ENCODE data around the gene WDR77.

WDR77 gene

DNA sequence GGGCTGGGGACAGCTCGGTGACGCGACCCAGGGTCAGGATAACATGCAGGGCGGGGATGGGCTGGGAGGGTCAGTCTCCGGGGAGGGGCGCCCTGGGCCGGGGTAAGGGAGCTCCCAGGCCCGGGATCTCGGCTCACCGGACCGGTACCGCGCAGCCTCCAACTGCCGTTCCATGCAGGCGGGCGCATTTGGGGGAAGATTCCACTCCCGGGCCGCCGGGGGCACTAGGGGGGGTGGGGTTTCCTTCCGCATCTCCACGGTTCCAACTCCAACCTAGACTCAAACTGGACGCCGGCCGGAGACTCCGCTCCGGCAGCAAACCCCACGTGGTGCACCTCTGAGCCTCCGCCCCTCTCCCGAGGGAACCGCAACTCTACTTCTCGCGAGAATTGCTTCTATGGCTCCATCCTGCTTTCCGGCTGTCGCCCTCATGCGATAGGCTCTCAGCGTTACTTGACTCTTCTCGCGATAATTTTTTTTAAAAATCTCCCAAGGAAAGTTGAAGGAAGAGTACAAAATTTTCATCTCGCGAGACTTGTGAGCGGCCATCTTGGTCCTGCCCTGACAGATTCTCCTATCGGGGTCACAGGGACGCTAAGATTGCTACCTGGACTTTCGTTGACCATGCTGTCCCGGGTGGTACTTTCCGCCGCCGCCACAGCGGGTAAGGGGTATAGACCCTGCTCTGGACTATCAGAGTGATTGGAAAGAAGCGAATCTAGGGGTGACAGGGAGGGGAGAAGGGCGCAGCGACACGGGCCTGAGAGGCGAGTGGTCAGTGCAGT is at the start of gene WDR77, which contains the start of gene ATP5PB:
TSS of gene WDR77 (minus strand) at position 339 of the 785 bp plus-strand sequence. CDS start at position 252, 87 bp downstream.
TSS of gene ATP5PB (plus strand) at position 547 of the 785 bp plus-strand sequence. CDS start at position 625, 78 bp downstream.
- DNase-seq (ENCODE audit: low spot score) (peak; percentile 100), FAIRE-seq (peak; percentile 80)

DNA sequence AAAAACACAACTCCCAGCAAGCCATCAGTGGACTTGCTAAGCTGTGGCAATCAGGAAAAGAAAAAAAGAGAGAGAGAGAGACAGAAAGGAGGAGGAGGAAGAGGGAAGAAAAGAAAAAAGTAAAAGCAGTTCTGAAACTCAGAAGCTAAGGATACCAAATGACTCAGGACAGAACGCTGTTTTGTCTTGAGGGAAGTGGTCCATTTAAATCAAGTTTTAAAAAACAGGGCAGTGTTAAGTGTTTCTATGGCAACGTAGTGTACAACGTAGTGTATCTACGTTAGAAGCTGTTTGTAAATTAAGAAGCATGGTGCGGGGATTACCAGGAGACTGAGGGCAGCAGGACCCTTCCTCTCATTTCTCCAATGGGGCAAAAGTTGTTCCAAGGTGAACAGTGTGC is 48.5 kb upstream of the WDR77 start:
- no peak for DNase-seq (ENCODE audit: low spot score)
- no peak for FAIRE-seq

DNA sequence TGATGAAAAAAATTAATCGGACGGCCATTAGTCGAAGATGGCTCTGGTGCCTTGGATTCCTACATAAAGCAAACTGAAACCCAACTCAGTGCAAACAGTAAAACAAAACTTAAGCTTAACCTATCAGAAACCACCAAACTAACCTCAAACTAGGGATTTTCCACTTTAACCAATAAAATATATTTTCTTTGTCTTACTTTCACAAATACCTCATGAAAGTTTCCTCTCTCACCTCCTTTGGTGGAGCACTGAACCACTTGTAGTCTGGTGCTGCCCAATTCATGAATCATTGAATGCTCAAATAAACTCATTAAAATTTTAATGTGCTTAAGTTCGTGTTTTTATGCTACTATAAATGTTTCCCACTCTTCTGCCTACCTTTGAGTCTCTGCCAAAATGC is 47.3 kb upstream of the WDR77 start:
- no peak for FAIRE-seq
- no peak for DNase-seq (ENCODE audit: low spot score)

DNA sequence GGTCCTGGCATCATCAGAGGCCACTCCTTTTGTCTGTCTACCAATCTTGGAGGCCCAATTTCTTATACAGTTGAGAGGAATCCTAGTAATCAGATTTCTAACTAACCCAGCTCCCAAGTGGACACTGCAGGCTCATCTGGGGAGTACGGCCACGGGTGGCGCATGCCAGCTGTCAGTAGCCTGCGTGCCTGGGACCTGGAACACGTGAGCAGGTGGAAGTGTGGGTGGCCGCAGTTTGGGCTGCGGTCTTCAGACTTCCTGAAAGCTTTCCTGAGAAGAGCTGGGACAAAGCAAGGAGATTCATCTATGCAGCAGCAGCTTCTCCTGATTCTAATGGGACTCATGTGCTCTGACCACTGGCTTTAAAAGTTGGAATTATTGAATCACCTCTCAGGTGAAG is 42.0 kb upstream of the WDR77 start:
- no peak for DNase-seq (ENCODE audit: low spot score)
- no peak for FAIRE-seq

DNA sequence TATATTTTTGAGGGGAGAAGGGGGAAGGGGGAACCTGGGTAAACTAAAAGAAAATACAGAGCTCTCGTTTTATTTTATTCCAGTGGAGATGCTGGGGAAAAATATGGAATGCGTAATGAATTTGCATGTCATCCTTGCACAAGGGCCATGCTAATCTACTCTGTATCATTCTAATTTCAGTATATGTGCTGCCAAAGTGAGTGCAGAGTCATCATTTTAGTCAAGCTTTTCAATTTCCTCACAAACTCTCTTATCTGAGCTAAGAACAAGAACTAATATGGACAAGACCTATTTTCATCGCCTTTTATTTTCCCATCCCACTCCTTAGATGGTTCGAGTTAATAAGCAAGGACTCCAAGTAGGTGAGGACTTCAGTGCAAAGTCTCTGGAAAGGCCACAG is 41.2 kb upstream of the WDR77 start:
- FAIRE-seq (no peak), DNase-seq (ENCODE audit: low spot score) (no peak)

DNA sequence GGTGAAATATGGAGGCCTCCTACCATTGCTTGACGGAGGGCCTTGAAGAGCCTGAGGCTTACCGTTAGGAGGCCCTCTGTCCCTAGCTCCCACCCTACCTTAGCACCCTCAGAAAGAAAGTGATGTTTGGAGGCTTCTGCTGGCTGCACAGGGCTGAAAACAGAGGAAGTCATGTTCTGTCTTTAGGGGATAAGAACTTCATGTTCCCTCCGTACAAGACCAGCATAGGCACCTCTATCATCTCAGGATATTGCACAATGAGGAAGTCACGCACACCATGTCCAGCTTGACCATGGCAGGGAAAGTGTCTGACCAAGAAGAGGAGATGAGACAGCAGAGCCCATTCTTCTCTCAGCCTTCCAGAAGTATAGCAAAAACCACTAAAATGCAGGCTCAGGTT is 40.5 kb upstream of the WDR77 start:
- no peak for DNase-seq (ENCODE audit: low spot score)
- no peak for FAIRE-seq

DNA sequence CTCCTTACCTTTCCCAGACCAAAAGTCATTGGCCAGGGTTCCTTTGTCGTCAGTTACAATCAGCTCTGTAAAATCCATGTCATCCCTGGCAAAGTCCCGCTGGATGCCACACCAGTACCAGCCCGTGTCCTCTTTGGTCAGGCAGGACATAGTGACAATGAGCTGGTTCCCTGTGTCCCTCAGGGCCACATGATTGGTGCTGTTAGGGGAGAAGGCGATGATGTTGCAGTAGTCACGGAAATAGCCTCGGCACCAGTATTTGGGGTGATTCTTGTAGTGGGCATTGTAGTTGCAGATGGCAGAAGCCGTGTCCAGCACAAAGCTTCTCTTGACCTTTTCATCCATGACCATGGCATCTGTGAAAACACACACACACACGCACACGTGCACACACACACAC is 39.6 kb upstream of the WDR77 start:
- DNase-seq (ENCODE audit: low spot score) = no peak
- FAIRE-seq = no peak

DNA sequence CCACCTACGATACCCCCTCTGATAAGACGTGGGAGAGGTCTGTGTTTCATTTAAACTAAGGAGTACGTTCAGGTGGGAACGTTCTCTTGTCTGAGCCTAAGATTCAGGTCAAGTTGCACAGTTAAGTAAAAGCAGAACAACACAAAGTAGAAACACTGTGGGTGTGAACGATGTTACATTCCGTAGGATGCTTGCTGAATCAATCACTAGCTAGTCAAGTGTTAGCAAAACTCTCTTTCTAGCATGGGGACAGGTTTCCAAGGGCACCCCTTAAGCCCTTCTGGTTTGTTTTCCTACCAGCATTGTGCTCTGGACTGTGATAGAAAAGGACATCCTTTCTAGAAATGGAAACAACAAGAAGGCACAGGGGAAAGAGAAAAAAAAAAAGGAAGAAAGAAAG is 38.1 kb upstream of the WDR77 start:
- FAIRE-seq = peak; percentile 69
- no peak for DNase-seq (ENCODE audit: low spot score)

DNA sequence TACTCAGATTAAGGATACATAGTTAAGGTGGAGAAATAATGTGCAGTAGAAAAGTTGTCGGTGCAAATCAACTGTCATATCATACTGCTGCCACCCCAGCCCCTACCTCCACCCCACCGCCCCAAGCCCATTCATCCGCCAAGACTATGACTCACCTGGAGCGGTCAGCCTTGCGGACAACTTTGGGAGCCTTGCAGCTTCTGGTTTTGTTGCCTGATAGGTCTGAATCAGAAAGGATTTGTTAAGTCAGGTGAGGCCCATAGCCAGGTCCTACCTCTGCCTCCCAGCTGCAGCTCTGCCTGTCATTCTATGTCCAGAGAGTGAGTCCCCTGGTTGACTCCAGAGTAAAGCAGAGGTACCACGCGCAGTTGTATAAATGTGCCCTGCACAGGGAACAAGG is 37.4 kb upstream of the WDR77 start:
- FAIRE-seq (no peak), DNase-seq (ENCODE audit: low spot score) (no peak)

DNA sequence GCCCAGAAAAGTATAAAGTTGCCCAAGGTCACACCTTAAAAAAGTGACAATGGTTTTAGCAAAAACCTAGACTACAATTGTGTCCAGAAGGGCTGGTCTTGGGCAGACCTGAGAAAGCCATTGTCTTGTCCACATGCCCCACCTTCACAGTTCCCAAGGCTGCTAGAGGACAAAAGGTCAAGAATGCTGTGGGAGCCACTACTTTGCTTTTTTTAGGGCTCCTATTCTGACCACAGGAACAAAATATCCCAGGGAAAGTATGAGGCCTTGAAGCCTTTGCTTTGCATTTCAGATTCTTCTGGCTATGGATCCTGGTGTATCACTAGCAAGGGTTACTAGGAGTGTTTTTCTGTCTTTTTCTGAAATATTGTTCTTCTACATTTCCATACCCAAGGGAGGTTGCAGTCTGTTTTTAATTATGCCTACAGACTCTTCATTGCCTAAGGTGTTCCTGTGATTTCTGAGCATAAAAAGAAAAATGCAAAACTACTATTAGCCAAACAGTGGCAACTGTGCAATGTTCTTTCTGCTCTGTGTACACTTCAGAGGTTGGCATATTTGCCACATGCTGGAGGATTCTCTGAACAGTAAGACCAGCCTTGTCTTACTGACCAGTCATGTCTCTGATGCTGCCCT is 35.5 kb upstream of the WDR77 start:
- DNase-seq (ENCODE audit: low spot score) = no peak
- no peak for FAIRE-seq

DNA sequence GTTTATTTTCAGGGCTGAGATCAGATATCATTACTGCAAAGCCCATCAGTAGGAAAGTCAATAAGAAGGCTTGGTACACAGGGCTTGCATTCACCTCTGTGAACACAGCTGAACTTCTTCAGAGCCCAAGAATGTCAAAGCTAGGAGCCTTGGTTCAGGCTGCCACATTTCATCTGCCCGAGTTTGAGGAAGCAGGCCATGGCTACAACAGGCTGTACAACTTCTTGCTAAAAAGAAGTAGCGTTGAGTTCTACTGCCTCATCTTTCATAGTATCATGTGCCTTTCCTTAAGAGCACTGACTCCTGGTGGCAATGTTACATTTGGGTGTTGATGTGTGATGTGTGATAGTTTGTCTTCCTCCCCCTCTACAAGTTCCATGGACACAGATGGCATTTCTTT is 34.8 kb upstream of the WDR77 start:
- FAIRE-seq (no peak), DNase-seq (ENCODE audit: low spot score) (no peak)

DNA sequence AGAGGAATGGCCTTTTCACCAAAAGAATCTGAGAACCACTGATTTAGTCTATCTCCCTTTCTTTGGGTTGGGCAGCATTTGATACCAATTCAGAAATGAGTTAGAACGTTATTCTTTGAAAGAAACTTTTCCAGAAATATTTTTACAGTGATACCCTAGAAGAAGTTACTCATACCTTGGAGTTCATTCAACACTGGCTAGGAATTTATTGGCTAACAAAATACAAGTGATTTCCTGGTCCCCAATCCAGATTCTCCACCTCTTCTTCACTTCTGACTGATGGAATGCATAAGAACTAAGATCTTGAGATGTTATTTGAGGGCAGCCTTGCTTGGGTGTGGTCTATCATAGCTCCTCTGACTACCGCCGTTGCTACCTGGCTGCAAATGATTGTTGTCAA is 34.1 kb upstream of the WDR77 start:
- no peak for FAIRE-seq
- DNase-seq (ENCODE audit: low spot score) = no peak

DNA sequence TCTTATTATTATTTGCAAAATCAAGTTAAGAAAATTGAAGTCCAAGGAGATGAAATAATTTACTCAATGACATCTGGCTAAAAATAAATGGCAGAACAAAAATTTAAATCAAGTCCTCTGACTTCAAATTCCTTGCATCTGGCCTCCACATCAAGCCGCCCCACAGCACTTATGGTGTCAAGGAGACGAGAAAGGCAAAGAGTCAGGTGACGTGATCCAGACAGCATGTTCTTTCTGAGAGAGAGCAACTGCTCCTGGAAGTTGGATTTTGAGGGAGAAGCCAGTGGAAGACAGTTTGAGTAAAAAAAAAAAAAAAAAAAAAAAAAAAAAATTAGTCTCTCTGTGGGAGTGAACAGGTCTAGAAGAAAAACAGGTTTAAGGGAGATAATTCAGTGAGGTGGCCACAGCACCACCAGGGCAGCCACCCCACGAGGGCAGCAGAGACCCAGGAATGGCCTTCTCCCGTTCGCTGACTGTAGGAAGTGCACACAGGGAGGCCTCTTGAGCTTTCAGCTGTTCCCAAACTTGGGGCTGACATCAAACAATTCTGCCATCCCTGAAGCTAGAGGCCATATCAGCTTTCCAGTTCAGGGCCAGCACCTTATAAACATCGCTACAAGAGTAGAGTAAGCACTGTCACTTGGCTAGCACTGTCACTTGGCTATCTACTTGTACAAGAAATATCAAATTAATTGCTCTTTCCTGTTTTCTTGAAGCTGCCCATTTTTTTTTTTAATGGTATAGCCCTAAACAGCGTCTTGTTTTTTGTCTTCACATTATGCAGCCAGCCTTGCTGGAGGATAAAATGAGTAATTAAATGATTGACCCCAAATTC is 32.5 kb upstream of the WDR77 start:
- DNase-seq (ENCODE audit: low spot score) (peak; percentile 84), FAIRE-seq (no peak)

DNA sequence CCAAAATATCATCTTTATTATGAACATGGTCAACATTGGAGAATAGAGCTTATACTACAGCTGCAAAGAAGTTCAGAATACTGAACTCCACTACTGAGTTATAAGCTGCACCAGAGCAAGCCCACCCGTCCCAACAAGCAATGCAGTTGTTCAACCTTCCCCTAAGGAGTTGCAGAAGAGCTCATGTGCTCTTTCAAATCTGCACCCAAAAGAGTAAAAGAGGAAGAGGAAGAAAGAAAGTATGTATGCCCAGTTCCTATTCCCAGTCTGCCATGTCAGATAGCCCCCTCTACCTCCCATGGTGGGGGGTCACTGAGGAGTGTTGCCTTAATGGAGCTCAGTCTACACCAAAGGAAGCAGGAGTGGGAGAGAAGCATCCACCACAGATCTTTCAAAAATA is 31.6 kb upstream of the WDR77 start:
- FAIRE-seq = no peak
- no peak for DNase-seq (ENCODE audit: low spot score)

DNA sequence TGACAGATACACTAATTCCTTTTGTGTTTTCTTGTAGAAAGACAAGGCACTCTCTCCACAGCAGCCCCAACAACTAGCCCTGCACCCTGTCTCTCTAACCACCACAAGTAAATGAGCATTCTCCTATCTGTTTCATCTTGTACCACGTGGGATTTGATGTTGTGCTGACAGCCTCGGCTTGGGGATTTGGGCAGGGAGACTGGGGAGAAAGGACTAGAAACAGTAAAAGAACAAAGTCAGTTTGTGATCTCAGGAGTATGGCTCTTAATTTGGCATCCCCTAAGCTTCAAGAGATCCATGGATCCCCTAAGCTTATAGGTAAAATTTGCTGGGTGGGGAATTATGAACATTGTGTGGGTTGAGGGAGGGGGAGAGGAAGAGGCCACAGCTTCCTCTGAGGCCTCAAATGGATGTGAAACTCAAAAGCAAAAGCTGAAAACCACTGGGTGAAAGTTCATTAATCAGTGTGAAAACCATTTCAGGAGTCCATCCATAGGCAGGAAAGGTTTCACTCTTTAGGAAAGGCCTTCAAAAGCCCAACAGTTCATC is 27.8 kb upstream of the WDR77 start:
- DNase-seq (ENCODE audit: low spot score) (no peak), FAIRE-seq (no peak)

DNA sequence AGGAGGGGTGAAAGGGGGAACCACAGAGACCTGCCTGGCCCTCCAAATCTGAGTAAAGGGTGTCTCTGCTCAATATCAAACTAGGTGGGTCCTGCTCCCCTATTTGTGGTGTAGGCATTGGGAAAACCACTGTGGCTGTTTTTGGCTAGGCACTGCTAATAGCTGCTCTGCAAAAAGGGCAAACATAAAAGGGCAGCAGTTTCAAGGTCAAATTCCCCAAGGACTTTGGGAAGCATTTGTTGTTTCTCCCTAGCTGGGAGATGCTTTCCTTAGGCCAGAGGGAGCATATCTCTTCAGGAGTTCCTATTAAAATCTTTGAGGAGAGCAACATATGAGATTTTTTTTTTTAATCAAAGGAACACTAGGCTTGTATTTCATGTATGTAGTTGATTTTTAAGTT is 27.2 kb upstream of the WDR77 start:
- no peak for FAIRE-seq

DNA sequence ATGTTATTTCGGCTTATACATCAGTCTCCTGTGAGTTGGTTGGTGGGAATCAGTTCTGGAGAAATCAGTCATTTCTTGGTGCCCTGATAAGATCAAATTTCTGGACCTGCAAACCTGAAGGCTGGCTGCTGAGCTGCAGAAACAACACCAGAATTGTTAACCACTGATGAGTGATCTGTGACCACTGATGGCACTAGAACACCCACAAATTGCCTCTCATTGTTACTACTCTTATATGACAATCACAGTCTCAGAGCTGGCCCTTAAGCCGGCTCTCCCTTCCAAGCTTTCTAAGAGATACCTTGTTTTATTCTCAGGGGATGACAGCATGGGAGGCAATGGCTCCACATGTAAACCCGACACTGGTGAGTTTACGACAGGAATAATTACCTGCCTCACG is 26.6 kb upstream of the WDR77 start:
- FAIRE-seq = no peak
- DNase-seq (ENCODE audit: low spot score) = no peak

More for the DNA sequence above, 27.2 kb upstream of the WDR77 start:
- DNase-seq (ENCODE audit: low spot score) = no peak

DNA sequence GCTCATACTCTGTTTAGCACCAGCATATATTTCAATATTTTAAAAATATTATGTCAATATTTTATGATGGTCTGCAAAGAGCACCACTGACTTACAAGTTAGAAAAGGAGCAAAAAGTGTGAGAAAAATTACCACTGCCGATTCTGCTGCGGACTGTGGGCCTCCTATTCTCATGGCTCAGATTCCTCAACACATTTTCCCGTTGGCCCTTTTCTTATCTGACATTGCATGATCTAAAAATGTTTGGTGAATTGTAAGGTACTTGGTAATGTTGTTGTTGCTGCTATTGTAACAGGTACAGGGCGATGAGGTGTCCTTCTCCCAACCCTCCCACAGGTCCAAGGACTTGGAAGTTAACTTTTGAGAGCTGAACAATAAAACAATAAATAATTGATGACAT is 25.5 kb upstream of the WDR77 start:
- DNase-seq (ENCODE audit: low spot score) (no peak), FAIRE-seq (no peak)

DNA sequence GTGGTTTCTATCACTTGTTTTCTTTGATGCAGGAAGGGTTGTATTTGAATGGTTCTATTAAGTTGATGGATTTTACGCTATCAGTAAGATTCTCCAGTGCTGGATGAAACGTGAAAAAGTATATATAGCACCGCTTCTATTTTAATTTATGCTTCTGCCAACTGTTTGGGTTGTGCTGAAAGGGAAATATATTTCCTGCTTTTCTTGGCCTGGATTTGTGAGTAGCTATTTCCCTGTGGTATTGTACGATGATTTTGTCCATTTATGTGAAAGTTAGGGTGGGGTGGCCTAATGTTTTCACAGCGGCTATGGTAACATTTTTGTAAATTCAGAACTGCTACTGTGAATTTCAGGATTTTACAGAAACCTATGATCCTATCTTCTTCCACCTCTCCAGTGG is 25.1 kb upstream of the WDR77 start:
- DNase-seq (ENCODE audit: low spot score) (no peak), FAIRE-seq (no peak)

DNA sequence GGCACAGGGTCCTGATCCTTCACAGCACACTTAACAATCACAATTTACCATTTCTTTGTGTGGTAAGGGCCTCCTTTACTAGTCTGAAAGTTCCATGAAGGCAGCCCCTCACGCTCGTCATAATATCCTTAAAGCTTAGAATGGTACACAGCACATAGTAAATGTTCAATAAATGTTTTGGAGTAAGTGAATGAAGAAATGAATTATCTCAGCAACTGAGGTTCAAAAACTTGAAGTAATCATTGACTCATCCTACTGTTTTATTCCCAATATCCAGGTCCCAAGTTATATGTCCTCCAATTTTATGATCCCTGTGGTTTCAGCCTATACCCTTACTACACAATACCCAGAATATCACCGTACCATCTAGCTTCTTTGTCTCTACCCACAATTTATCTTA is 22.5 kb upstream of the WDR77 start:
- no peak for DNase-seq (ENCODE audit: low spot score)
- no peak for FAIRE-seq

DNA sequence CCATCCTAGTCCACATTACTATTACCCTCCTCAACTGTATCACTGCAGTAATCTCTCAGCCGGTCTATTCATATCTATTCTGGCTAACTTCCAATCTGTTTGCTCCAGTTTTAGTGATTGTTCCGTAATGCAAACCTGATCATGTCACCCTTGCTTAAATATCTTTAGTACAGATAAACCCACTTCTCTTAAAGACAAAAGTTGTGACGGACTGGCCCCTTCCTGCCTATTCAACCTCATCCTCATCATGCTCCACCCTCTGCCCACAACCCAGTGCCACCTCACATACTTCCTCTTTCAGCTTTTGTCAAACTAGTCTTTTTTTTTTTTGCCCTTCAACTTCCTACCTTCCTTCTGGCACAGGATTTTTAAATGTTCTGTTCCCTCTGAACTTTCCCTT is 22.0 kb upstream of the WDR77 start:
- no peak for FAIRE-seq
- DNase-seq (ENCODE audit: low spot score) = no peak

DNA sequence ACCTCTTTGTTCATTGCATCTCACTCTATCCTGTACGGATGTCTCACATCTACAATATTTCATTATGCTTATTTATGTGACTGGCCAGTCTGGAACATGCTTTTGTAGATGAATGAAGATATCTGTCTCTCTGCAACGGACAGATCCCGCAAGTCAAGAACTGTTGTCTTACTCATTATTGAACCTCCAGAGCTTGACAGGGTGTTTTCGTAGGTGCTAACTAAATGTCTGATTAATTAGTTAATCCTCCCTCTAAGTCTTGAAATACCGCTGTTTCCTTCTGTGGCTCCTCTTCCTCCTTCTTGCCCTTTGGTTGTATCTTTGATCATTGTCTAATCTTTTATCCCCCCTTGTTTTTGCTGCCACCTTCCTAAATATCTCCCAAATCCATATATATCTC is 21.5 kb upstream of the WDR77 start:
- DNase-seq (ENCODE audit: low spot score) (no peak), FAIRE-seq (no peak)

All from urothelium cell line (cell line).